ENCODE results near the gene IGSF21. TPM values are rescaled to one million over a fixed set of nuclear protein-coding genes. Genes with fewer than 3 reads are reported as not detected.

IGSF21 gene
- total and polyA plus RNA-seq, 10 of the 15 experiments (the other 5 are each of a cell fraction or from before 2014, with no cell fraction given), result 0.03 to 0.49 TPM; not detected in 8

GRCh38 chr1:18112611-18113010, 5.0 kb downstream of the IGSF21 start (continued):
- no peak for TF ChIP-seq ZNF384 (IDR thresholded peaks at IDR 0.05; ENCODE audit: borderline replicate concordance, low read depth, low read length)
- TF ChIP-seq FOXM1 (IDR thresholded peaks at IDR 0.05; ENCODE audit: low read depth, low read length), result no peak
- TF ChIP-seq BACH1 (IDR thresholded peaks at IDR 0.05; ENCODE audit: borderline replicate concordance), result no peak
- TF ChIP-seq, protein P1, sequence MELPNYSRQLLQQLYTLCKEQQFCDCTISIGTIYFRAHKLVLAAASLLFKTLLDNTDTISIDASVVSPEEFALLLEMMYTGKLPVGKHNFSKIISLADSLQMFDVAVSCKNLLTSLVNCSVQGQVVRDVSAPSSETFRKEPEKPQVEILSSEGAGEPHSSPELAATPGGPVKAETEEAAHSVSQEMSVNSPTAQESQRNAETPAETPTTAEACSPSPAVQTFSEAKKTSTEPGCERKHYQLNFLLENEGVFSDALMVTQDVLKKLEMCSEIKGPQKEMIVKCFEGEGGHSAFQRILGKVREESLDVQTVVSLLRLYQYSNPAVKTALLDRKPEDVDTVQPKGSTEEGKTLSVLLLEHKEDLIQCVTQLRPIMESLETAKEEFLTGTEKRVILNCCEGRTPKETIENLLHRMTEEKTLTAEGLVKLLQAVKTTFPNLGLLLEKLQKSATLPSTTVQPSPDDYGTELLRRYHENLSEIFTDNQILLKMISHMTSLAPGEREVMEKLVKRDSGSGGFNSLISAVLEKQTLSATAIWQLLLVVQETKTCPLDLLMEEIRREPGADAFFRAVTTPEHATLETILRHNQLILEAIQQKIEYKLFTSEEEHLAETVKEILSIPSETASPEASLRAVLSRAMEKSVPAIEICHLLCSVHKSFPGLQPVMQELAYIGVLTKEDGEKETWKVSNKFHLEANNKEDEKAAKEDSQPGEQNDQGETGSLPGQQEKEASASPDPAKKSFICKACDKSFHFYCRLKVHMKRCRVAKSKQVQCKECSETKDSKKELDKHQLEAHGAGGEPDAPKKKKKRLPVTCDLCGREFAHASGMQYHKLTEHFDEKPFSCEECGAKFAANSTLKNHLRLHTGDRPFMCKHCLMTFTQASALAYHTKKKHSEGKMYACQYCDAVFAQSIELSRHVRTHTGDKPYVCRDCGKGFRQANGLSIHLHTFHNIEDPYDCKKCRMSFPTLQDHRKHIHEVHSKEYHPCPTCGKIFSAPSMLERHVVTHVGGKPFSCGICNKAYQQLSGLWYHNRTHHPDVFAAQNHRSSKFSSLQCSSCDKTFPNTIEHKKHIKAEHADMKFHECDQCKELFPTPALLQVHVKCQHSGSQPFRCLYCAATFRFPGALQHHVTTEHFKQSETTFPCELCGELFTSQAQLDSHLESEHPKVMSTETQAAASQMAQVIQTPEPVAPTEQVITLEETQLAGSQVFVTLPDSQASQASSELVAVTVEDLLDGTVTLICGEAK (IDR thresholded peaks at IDR 0.05; ENCODE audit: borderline replicate concordance), result no peak
- TF ChIP-seq YY1 (IDR thresholded peaks at IDR 0.05; ENCODE audit: low read depth, low read length), result no peak
- no peak for TF ChIP-seq BHLHE40 (IDR thresholded peaks at IDR 0.05; ENCODE audit: borderline replicate concordance in 1 of 2, low read depth in 2 of 2, low read length in 1 of 2)
- no peak for TF ChIP-seq STAT3 (IDR thresholded peaks at IDR 0.05; ENCODE audit: low read depth, low read length)

DNA sequence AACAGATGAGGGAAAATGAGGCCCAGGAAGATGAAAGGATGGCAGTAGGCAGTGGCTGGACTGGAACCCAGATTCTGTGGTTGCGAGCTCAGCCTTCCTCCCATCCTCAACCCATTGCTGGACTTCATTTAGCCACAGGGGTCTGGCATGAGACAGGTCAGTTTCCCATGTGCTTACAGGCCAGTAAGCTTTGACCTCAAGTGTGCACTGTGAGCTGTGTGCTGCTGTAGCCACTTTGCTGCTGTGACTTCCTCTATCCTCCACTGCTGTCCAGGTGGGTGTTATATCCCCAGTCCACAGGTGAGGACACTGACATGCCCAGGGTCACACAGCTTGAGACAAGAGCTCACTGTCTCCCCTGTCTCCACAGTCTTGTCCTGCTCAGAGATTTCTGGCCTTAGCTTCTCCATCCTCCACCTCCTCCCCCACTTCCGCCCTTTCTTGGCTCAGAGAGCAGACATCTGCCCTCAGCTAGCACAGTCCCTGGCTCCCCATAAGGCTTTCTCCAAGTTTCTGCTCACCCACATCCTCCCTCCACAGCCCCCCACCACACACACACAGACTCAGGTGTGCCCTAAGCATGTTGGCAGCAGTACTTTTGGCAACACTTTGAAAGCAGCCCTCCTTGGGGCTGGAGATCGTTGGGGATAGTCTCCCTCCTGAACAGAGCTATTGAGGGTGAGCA, 7.3 kb downstream of the IGSF21 start:
- no peak for DNase-seq (ENCODE audit: low read depth, low spot score)
- Histone ChIP-seq H3K4me2 (ENCODE audit: control insufficient read depth, insufficient read depth) (no peak overlapping the region), H3K36me3 (ENCODE audit: control insufficient read depth in 2 of 2, insufficient read depth in 2 of 2, low read length in 1 of 2) (no peaks in the 10 kb centered on the region), H3K79me2 (ENCODE audit: control insufficient read depth, insufficient read depth, low read length) (no peaks in the 10 kb centered on the region), H3K9me3 (replicated peaks; ENCODE audit: control insufficient read depth, insufficient read depth, low read length) (no peaks in the 10 kb centered on the region), H3K27me3 (replicated peaks in 1 of 2; ENCODE audit: control insufficient read depth in 2 of 2, insufficient read depth in 2 of 2, low read length in 1 of 2) (peaks cover 0 to 3% of the 10 kb centered on the region in 2 experiments; a peak in 3 of 4 replicates), H3K4me1 (ENCODE audit: control insufficient read depth, insufficient read depth, low read length) (no peaks in the 10 kb centered on the region), H3K4me3 (no peak overlapping the region), H3K27ac (ENCODE audit: control insufficient read depth, insufficient read depth) (no peak overlapping the region), H4K20me1 (ENCODE audit: control insufficient read depth, insufficient read depth) (no peaks in the 10 kb centered on the region), H3K9ac (ENCODE audit: control insufficient read depth, insufficient read depth, low read length) (no peak overlapping the region), H2AFZ (ENCODE audit: control insufficient read depth, low read depth, low read length) (no peak overlapping the region)
- POLR2A ChIA-PET, result interaction anchor here (0.6 kb wide), 1 partner anchor 1133 kb away, joined by 6 read pairs; no protein-coding TSS in a partner anchor
- intact Hi-C loops (cut with micrococcal nuclease; ENCODE audit: unreplicated experiment) (no loop called here), in situ Hi-C loops (cut with MboI) (no loop called here)
- ATAC-seq, result no peak
- 0% methylated on average over 3 of the region's 3 CpGs for whole genome bisulfite sequencing (ENCODE audit: insufficient coverage, insufficient replicate concordance, low lambda C conversion rate, missing lambda C conversion rate)
- BruUV-seq (replicated peaks), result no TSS peak
- SMC1A ChIA-PET (ENCODE audit: uncharacterized antibody, unreplicated experiment), result no interaction called here
- no peak for FAIRE-seq
- CTCF ChIA-PET, result no interaction called here
- RAD21 ChIA-PET (ENCODE audit: unreplicated experiment), result no interaction called here
- TF ChIP-seq BMI1 (IDR thresholded peaks at IDR 0.05; ENCODE audit: borderline replicate concordance) (no peak), YY1 (IDR thresholded peaks at IDR 0.05; ENCODE audit: low read depth, low read length) (no peak), HSF1 (IDR thresholded peaks at IDR 0.05; ENCODE audit: low read depth, low read length) (no peak), JUND (IDR thresholded peaks at IDR 0.05; ENCODE audit: low read depth, low read length) (no peak), ZNF274 (IDR thresholded peaks at IDR 0.05; ENCODE audit: insufficient read depth, insufficient read length) (no peak), CEBPB (IDR thresholded peaks at IDR 0.05; ENCODE audit: borderline replicate concordance in 1 of 2, low read depth in 2 of 2, low read length in 2 of 2) (no peak), RAD51 (IDR thresholded peaks at IDR 0.05) (no peak), POLR2AphosphoS5 (IDR thresholded peaks at IDR 0.05; ENCODE audit: low read length) (no peak), MEF2A (IDR thresholded peaks at IDR 0.05; ENCODE audit: insufficient read depth, low read depth, low read length) (no peak)
- TF ChIP-seq, protein P2, sequence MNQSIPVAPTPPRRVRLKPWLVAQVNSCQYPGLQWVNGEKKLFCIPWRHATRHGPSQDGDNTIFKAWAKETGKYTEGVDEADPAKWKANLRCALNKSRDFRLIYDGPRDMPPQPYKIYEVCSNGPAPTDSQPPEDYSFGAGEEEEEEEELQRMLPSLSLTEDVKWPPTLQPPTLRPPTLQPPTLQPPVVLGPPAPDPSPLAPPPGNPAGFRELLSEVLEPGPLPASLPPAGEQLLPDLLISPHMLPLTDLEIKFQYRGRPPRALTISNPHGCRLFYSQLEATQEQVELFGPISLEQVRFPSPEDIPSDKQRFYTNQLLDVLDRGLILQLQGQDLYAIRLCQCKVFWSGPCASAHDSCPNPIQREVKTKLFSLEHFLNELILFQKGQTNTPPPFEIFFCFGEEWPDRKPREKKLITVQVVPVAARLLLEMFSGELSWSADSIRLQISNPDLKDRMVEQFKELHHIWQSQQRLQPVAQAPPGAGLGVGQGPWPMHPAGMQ (IDR thresholded peaks at IDR 0.05; ENCODE audit: borderline replicate concordance), result no peak

Data from GM12878 (cell line).